HEK293T (cell line): ENCODE results near the gene TNNI3K.

ENCODE experiments used
- CTCF ChIA-PET: fragments of 350-600 bp; formaldehyde crosslinking; extraction: SDS; loops from one replicate; lab custom pipeline; 2021; ENCODE audit warnings: antibody characterized with exemption, inconsistent platforms; lab: Yijun Ruan, JAX
- POLR2A ChIA-PET: fragments of 350-600 bp; formaldehyde crosslinking; extraction: SDS; loops from one replicate; lab custom pipeline; 2020; ENCODE audit warnings: antibody characterized with exemption, inconsistent platforms; lab: Yijun Ruan, JAX
- DNase-seq: peaks from one replicate; pipeline ENCODE4 v3.0.0; 2012; ENCODE audit warnings: mixed read lengths; ENCODE audit errors: extremely low spot score
- ARNT ChIP-seq: fragments of 450-650 bp; IDR thresholded peaks from 2 replicates; pipeline ENCODE4 v1.6.1; 2017; ENCODE audit warnings: mild to moderate bottlenecking
- BHLHE40 ChIP-seq: fragments of 450-650 bp; IDR thresholded peaks from 2 replicates; pipeline ENCODE4 v1.6.1; 2016; ENCODE audit warnings: mild to moderate bottlenecking, moderate library complexity, borderline replicate concordance
- CTBP1 ChIP-seq: fragments of 450-650 bp; IDR thresholded peaks from 2 replicates; pipeline ENCODE4 v1.6.1; 2016; ENCODE audit warnings: borderline replicate concordance
- ELF4 ChIP-seq: fragments of 450-650 bp; IDR thresholded peaks from 2 replicates; pipeline ENCODE4 v1.6.1; 2017; ENCODE audit warnings: antibody characterized with exemption
- FOXA1 ChIP-seq: fragments of 450-650 bp; IDR thresholded peaks from 2 replicates; pipeline ENCODE4 v1.6.1; 2016; ENCODE audit warnings: mild to moderate bottlenecking
- FOXK2 ChIP-seq: fragments of 450-650 bp; IDR thresholded peaks from 2 replicates; pipeline ENCODE4 v1.6.1; 2016; ENCODE audit warnings: mild to moderate bottlenecking
- FOXM1 ChIP-seq: fragments of 450-650 bp; IDR thresholded peaks from 2 replicates; pipeline ENCODE4 v1.6.1; 2017; ENCODE audit warnings: mild to moderate bottlenecking, borderline replicate concordance
- HDGF ChIP-seq: fragments of 450-650 bp; IDR thresholded peaks from 2 replicates; pipeline ENCODE4 v1.6.1; 2017; ENCODE audit warnings: antibody characterized with exemption, borderline replicate concordance
- L3MBTL2 ChIP-seq: fragments of 450-650 bp; conservative IDR thresholded peaks from 2 replicates; pipeline ENCODE4 v1.6.1; 2016; ENCODE audit warnings: mild to moderate bottlenecking
- LEF1 ChIP-seq: fragments of 450-650 bp; IDR thresholded peaks from 2 replicates; pipeline ENCODE4 v1.6.1; 2017; ENCODE audit warnings: mild to moderate bottlenecking, borderline replicate concordance
- NFRKB ChIP-seq: fragments of 450-650 bp; IDR thresholded peaks from 2 replicates; pipeline ENCODE4 v1.6.1; 2016; ENCODE audit warnings: mild to moderate bottlenecking, moderate library complexity
- SP1 ChIP-seq: fragments of 450-650 bp; IDR thresholded peaks from 2 replicates; pipeline ENCODE4 v1.6.1; 2017
- SUZ12 ChIP-seq: fragments of 450-650 bp; IDR thresholded peaks from 2 replicates; pipeline ENCODE4 v1.6.1; 2016; ENCODE audit warnings: mild to moderate bottlenecking
- TARDBP ChIP-seq: fragments of 450-650 bp; IDR thresholded peaks from 2 replicates; pipeline ENCODE4 v1.6.1; 2016
- ZNF384 ChIP-seq: fragments of 450-650 bp; IDR thresholded peaks from 2 replicates; pipeline ENCODE4 v1.6.1; 2016
- TF ChIP-seq, protein P1 (sequence below): fragments of 450-650 bp; IDR thresholded peaks from 2 replicates; pipeline ENCODE4 v1.6.1; 2016

The TNNI3K gene

DNA sequence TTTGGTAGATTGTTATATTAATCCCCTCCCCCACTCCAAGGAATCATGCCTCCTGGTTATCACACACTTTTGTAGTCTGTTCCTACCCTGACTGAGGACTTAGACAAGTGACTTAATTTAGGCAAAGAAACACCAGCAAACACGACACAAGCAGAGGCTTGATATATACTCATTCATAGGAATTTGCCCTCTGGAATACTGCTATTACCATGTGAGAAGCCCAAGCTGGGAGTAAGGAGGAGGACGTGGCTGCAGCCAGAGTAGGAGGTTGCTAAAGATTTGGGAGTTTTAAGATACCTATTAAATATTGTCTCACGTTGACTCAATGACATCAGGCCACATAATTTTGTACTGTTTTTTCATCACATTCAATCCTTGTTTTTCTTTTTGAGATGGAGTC is 177.1 kb downstream of the TNNI3K start:
- TF ChIP-seq NFRKB (no peak), FOXM1 (no peak), TARDBP (no peak), FOXA1 (no peak)
- CTCF ChIA-PET: no interaction called here
- POLR2A ChIA-PET: no interaction called here
- no peak for DNase-seq

DNA sequence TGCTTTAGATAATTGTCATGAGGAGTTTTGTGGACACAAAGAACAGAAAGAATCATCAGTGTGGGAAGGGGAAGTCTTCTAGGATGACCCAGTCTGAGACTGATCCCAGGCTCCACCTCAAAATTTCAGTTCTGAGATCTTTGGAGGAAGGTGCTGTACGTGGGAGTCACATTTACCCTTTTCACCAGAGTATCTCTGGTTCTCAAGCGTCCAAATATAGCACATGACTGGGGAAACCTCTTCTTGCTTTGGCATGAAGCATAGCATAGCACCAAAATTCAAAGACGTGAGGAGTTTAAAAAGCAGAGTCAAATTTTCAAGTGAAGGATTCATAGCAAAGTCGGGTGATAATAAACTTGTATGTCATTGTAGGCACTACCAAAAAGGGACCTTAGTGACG is 180.7 kb downstream of the TNNI3K start:
- ChIA-PET POLR2A (no interaction called here), CTCF (no interaction called here)
- TF ChIP-seq FOXA1: no peak
- no peak for TF ChIP-seq CTBP1
- no peak for TF ChIP-seq NFRKB
- TF ChIP-seq, protein P1, sequence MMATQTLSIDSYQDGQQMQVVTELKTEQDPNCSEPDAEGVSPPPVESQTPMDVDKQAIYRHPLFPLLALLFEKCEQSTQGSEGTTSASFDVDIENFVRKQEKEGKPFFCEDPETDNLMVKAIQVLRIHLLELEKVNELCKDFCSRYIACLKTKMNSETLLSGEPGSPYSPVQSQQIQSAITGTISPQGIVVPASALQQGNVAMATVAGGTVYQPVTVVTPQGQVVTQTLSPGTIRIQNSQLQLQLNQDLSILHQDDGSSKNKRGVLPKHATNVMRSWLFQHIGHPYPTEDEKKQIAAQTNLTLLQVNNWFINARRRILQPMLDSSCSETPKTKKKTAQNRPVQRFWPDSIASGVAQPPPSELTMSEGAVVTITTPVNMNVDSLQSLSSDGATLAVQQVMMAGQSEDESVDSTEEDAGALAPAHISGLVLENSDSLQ: no peak
- no peak for TF ChIP-seq ARNT
- TF ChIP-seq L3MBTL2: no peak
- no peak for TF ChIP-seq HDGF
- no peak for TF ChIP-seq LEF1
- no peak for TF ChIP-seq SUZ12
- TF ChIP-seq FOXM1: no peak
- DNase-seq: no peak

DNA sequence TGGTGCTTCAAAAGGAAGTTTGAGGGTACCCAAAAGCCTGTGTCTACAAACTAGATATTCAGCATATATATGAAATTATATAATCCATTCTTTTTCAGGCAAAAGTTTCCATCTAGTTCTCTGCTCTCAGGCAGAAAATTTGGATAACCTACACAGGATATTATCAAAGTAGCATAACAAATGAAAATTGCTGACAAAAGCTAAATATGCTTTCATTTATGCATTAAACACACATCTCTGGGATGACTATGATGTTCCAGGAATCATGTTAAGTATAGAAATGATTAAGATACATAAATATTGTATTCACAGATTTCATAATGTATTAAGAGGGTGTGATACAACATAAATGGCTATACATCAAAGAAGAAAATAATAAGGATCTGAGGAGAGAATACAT is 184.4 kb downstream of the TNNI3K start:
- ChIA-PET POLR2A (no interaction called here), CTCF (no interaction called here)
- DNase-seq: no peak
- no peak for TF ChIP-seq SP1
- no peak for TF ChIP-seq L3MBTL2
- TF ChIP-seq FOXK2: no peak
- no peak for TF ChIP-seq HDGF
- TF ChIP-seq NFRKB: no peak
- TF ChIP-seq LEF1: no peak
- no peak for TF ChIP-seq CTBP1
- TF ChIP-seq ELF4: no peak
- no peak for TF ChIP-seq FOXA1
- TF ChIP-seq TARDBP: no peak
- no peak for TF ChIP-seq FOXM1
- no peak for TF ChIP-seq ARNT
- no peak for TF ChIP-seq ZNF384
- no peak for TF ChIP-seq BHLHE40
- TF ChIP-seq SUZ12: no peak
- TF ChIP-seq, protein P1: no peak

DNA sequence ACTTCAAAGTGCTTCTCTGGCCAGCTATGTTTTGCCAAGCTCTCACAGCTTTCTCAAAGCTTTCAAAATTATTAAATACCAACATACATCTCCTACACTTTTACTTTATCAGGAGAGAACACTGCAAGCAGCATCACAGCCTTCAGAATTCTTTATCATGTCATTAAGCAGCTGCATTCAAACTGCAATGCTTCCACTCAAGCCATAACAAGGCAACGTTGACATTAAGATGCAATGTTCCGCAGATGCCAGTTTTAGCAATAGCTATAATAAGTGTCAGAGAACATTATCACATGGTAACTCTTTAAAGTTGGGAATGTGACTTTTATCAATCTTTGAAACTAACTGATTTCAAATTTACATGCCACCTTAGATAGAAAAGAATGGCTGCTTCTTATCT is 185.3 kb downstream of the TNNI3K start:
- CTCF ChIA-PET: no interaction called here
- no peak for DNase-seq
- POLR2A ChIA-PET: no interaction called here
- no peak for TF ChIP-seq SP1
- TF ChIP-seq BHLHE40: no peak
- no peak for TF ChIP-seq ARNT
- TF ChIP-seq ZNF384: no peak
- no peak for TF ChIP-seq CTBP1
- no peak for TF ChIP-seq HDGF
- no peak for TF ChIP-seq LEF1
- TF ChIP-seq ELF4: no peak
- no peak for TF ChIP-seq L3MBTL2
- TF ChIP-seq SUZ12: no peak
- no peak for TF ChIP-seq NFRKB
- TF ChIP-seq FOXK2: no peak
- no peak for TF ChIP-seq FOXM1
- no peak for TF ChIP-seq TARDBP
- no peak for TF ChIP-seq FOXA1
- TF ChIP-seq, protein P1: no peak

DNA sequence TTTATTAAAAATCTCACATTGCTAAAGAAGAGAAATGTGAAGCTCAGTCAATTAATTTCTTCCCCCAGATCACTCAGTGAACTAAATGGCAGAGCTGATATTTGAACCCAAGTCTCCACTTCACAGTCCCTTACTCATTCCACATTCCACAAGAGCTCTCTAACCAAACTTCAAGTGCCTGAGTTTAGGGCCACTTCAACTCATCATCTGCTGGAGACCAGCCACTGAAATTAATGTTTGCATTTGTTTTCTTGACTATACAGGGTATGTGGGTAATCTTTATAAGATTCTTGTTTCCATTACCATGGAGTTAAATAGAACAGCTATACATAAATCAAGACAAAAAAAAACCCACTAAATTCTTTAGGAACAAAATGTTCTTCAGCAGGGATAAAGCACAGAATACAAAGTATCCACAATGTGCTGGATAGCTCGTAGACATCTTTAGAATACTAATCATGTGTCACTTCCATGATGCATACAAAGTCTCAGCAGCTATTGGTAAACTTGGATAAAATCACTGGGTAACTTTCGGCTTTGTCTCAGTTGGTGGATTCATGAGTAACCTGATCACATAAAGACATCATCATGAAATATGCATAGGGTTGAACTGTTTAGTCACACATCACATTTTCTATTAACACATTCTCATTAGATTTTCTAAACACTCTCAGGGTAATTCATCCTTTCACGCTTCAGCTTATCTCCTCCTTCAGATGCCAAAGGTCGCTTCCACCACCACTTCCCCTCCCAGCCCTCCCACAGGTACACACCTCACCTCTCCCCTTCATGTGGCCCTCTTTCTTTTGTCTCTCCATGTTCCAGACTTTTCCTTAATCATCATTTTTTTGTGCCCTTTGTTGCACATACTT is 187.5 kb downstream of the TNNI3K start:
- CTCF ChIA-PET: no interaction called here
- TF ChIP-seq SUZ12 (no peak), ZNF384 (no peak), LEF1 (no peak), FOXA1 (no peak), ELF4 (no peak), BHLHE40 (no peak), NFRKB (no peak), FOXK2 (no peak), HDGF (no peak), FOXM1 (no peak)
- TF ChIP-seq, protein P1: no peak
- no peak for DNase-seq
- POLR2A ChIA-PET: no interaction called here

DNA sequence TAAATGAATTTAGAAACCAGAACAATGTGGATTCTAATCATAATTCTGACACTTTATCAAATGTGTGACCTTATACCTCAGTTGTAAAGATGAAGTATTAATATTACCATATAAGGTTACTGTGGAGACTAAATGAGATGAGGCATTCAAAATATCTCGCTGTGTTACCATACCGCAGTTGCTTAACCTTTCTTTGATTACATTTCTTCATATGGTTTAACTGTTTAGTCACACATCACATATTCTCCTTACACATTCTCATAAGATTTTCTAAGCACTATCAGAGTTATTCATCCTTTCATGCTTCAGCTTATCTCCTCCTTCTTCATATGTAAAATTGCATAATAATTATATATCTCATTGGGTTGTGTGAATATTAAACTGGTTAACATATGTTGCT is 188.3 kb downstream of the TNNI3K start:
- no peak for DNase-seq
- POLR2A ChIA-PET: no interaction called here
- TF ChIP-seq ARNT: no peak
- CTCF ChIA-PET: no interaction called here
